ENCODE data around the gene ACOT7.

Gene ACOT7

GRCh38 chr1:6282577-6283270 is 110.8 kb downstream of the ACOT7 start:
- no peak for TF ChIP-seq CTCF (IDR thresholded peaks at IDR 0.05; ENCODE audit: borderline replicate concordance, control extremely low read depth, extremely low read depth, insufficient read depth, missing control alignments)
- in situ Hi-C loops (cut with MboI; ENCODE audit: low sequenced_read_pairs, unreplicated experiment) = no loop called here
- DNase-seq (ENCODE audit: low spot score) = no peak

- no peak for DNase-seq (ENCODE audit: low spot score)
- in situ Hi-C loops (cut with MboI; ENCODE audit: low sequenced_read_pairs, unreplicated experiment) = no loop called here
- TF ChIP-seq CTCF (IDR thresholded peaks at IDR 0.05; ENCODE audit: borderline replicate concordance, control extremely low read depth, extremely low read depth, insufficient read depth, missing control alignments) = no peak
Observed at GRCh38 chr1:6281511-6282402, 111.8 kb downstream of the ACOT7 start.

GRCh38 chr1:6280761-6281451 is 112.7 kb downstream of the ACOT7 start:
- DNase-seq (ENCODE audit: low spot score) = no peak
- in situ Hi-C loops (cut with MboI; ENCODE audit: low sequenced_read_pairs, unreplicated experiment) = no loop called here
- no peak for TF ChIP-seq CTCF (IDR thresholded peaks at IDR 0.05; ENCODE audit: borderline replicate concordance, control extremely low read depth, extremely low read depth, insufficient read depth, missing control alignments)

- in situ Hi-C loops (cut with MboI; ENCODE audit: low sequenced_read_pairs, unreplicated experiment) = no loop called here
- no peak for TF ChIP-seq CTCF (IDR thresholded peaks at IDR 0.05; ENCODE audit: borderline replicate concordance, control extremely low read depth, extremely low read depth, insufficient read depth, missing control alignments)
- DNase-seq (ENCODE audit: low spot score) = no peak
Observed at GRCh38 chr1:6279613-6280383, 113.8 kb downstream of the ACOT7 start.

- in situ Hi-C loops (cut with MboI; ENCODE audit: low sequenced_read_pairs, unreplicated experiment) = no loop called here
- TF ChIP-seq CTCF (IDR thresholded peaks at IDR 0.05; ENCODE audit: borderline replicate concordance, control extremely low read depth, extremely low read depth, insufficient read depth, missing control alignments) = no peak
Observed at GRCh38 chr1:6279066-6279465, 114.5 kb downstream of the ACOT7 start.

GRCh38 chr1:6278263-6278662 is 115.3 kb downstream of the ACOT7 start:
- no peak for DNase-seq (ENCODE audit: low spot score)
- in situ Hi-C loops (cut with MboI; ENCODE audit: low sequenced_read_pairs, unreplicated experiment) = no loop called here
- no peak for TF ChIP-seq CTCF (IDR thresholded peaks at IDR 0.05; ENCODE audit: borderline replicate concordance, control extremely low read depth, extremely low read depth, insufficient read depth, missing control alignments)

More at GRCh38 chr1:6279066-6279465, 114.5 kb downstream of the ACOT7 start:
- DNase-seq (ENCODE audit: low spot score) = no peak

Measured in GM13976 (cell line).